Stimulated activated CD4-positive, alpha-beta T cell treated with anti-CD3 and anti-CD28 coated beads, Interleukin-4, amount 100 ng/mL, for 4 hours (primary cell): ENCODE measurements around the gene GALNT7.

Experiments
- DNase-seq, 2 experiments: peaks; one replicate each; pipeline ENCODE4 v3.0.0-alpha.2; 2020

GALNT7 gene

DNA sequence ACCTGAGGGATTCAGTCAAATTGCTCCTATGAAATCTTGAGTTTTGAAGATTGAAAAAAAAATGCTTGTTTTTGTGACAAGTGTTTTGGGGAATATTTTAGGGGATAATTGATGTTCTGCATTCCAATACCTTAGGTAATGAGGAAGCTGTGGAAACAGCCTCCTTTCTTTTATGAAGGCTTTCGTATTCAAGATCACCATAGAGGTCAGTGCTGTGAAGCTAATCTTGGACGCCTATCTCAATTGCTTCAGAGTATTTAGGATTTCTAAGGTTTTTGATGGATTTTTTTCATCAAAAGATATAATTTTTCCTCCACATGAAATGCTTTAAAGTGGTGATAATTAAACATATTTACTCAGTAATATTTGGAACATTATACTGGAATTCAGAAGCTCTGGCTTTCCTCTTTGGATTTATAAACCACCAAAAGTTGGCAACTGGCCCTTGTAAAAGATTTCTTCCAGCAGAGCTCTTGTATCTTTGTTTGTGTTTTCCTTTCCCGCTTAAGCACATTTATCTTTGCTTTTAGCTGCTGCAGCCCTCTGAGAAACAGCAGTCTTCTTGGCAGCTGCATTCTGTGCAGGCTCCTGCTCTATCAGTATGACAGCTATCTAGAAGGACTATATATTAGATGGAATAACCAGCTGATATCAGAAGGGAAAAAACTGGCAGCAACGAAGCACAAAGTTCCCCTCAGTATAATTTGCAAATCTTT is 101.9 kb downstream of the GALNT7 start:
- DNase-seq, result no peak

DNA sequence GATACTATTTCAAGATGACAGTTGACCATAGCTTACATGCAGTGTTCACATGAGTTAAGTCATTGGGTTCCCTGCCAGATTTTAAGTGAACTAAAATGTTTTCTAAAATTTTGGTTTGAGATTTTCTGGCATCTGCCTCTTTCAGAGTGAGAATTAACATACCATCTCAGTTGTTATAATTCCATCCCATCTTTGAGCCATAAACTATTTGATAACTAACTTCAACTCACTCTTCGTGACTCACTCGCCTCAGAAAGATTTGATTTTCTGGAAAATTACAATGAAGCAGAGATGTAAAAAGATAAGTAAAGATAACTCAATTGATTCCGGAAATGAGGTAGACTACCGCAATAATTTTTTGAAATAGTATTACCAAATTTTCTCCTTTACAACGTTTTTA is 103.7 kb downstream of the GALNT7 start:
- no peak for DNase-seq

- no peak for DNase-seq
Observed at GRCh38 chr4:173272996-173273395, 104.4 kb downstream of the GALNT7 start.

- no peak for DNase-seq
Observed at GRCh38 chr4:173273941-173274340, 105.3 kb downstream of the GALNT7 start.

DNA sequence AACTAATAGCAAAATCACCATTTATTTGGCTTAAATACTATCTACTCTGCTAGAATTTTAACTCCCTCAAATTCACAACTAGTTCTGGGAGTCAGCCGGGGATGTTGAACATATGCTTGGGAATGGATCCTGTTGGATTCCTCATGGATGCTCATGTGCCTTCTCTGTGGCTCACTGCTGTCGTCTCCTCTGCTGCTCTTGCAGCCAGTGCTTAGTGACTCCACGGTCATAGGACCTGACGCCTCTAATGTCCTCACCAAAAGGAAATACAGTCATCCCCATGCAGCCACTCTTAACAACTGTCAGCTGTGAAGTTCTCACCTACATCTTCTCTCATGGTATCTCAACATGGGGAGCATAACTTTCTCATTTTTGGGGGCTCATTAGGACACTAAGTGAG is 106.1 kb downstream of the GALNT7 start:
- no peak for DNase-seq

GRCh38 chr4:173275150-173275549 is 106.5 kb downstream of the GALNT7 start:
- no peak for DNase-seq

GRCh38 chr4:173277340-173277739 is 108.7 kb downstream of the GALNT7 start:
- no peak for DNase-seq

- DNase-seq, result no peak
Observed at GRCh38 chr4:173280998-173281397, 112.4 kb downstream of the GALNT7 start.

- no peak for DNase-seq
Observed at GRCh38 chr4:173281406-173282255, 113.0 kb downstream of the GALNT7 start.

DNA sequence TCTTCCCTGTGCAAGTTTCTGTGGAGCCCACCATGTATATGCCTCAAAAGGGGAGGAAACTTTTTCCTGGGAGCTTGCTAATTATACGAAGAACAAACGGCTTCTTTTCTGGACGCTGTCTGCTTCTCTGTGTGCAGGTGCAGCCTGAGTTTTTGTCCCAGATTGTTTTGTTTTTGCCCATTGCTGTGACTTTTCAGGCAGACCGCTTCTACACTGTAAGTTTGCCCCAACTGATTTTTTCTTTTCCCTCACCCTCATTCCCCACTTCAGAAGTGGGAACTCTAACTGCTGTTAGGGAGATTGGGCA is 113.6 kb downstream of the GALNT7 start:
- no peak for DNase-seq

DNA sequence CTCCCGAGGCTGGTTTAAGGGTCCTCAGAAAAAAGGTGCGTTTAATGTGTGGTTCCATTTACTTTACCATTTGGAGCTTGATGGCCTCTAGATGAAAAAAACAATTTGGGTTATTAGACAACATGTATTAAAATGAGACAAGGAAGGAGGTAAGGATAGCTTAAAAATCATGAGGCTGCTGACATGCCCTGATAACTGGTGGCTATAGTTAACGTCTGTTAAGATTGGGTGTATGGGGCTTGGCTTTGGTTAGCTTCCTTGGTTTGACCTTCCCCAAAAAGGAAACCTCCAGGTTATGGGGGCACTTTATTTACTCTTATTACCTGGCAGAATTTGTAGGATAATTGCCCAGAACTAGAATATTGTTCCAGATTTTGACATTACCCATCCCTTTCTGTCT is 114.0 kb downstream of the GALNT7 start:
- no peak for DNase-seq

- no peak for DNase-seq
Observed at GRCh38 chr4:173284463-173284862, 115.9 kb downstream of the GALNT7 start.

DNA sequence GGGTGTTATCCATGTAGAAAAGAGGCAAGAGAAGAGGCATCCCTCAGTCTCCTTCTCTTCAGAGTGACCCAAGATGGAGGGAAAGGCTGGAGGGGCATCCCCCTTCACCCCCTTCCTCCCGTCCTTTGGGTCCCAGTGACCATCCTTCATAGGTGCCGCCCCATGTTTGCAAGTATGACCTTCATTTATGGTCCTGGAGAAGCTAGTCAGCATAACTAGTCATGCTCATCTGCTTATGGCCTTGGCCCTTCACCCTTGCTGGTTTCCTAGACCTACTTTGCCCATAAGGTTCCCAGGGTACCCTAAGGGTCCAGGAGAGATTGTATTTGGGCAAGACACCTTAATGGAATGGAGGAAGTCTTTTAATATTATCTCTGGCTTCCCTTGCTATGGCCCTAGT is 118.9 kb downstream of the GALNT7 start:
- no peak for DNase-seq

DNA sequence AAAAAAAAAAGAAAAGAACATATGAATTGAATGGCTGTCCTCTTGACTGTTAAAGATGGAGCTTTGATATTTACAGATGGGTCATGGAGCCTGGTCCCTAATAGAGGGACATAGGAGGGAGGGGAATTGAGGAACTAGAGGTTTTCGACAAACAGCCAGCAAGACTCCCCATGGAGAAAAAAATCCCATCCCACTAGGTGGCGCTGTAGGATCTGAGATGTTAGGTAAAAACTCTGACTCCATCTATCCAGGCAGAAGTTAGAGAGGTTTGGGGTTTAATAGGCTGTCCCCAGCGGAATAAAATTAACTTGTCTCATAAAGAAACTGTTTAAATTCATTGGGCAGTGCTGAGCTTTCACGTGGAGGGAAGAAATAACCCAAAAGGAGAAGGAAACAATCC is 119.7 kb downstream of the GALNT7 start:
- DNase-seq, result peak; percentile 50 to 67

DNA sequence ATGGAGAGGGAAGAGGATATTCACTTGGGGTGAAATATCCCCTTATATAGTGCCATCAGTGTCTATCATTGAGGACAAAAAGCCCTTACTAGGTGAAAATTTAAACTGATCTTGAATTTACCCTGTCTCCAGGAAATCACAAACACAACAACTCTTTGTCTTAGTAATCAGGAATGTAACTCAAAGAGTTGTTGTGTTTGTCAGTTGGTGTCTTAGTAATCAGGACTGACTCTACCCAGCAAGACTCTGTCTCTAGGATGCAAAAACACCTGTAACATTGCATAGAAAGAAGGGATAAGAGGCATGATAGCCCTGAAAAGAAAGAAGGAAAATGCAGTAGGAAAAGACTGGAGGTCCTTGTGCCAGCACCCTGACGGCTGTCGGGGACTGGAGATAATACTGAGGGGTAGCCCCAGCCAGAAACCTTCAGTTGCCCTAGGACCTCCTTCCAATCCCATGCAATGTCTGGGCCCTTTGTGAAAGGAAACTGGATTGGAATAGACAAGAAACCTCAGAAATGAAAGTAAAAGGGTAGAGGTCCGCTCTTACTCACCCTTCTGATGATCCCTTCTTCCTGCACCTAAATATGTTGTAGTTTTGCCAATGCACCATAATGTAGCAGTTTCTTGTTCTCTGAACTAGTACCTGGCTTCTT is 120.2 kb downstream of the GALNT7 start:
- DNase-seq, result no peak

GRCh38 chr4:173289353-173289727 is 120.7 kb downstream of the GALNT7 start:
- DNase-seq, result no peak

DNA sequence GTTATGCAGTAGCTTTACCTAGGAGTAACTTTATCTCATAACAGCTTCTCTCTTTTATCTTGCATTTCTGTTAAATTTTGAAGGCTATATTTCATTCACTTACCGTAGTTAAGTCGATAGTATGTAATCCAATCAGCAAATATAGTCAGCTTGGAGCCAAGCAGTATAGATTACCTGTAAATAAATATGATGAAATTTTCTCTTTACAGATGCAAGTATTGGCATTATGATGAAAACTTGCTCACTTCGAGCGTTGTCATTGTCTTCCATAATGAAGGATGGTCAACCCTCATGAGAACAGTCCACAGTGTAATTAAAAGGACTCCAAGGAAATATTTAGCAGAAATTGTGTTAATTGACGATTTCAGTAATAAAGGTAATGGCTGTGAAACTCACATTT is 123.3 kb downstream of the GALNT7 start:
- no peak for DNase-seq

GRCh38 chr4:173293663-173294062 is 125.1 kb downstream of the GALNT7 start:
- no peak for DNase-seq

DNA sequence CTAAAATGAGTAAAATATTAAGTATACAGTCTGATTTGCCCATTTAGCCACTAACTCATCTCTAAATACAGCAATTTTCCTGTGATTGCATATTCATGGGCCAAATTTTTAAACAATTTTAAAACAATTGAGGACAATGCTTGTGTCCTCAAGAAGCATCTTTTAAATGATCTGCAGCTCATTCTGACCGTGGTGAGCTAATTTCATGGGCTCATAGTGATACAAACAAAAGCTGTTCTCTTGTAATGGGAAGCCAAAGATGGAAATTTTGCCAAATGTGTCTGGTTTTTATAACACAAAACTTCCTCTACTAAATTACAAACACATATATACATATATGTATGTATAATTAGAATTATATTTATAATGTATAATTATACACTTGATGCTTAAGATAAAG is 125.8 kb downstream of the GALNT7 start:
- DNase-seq, result no peak

DNA sequence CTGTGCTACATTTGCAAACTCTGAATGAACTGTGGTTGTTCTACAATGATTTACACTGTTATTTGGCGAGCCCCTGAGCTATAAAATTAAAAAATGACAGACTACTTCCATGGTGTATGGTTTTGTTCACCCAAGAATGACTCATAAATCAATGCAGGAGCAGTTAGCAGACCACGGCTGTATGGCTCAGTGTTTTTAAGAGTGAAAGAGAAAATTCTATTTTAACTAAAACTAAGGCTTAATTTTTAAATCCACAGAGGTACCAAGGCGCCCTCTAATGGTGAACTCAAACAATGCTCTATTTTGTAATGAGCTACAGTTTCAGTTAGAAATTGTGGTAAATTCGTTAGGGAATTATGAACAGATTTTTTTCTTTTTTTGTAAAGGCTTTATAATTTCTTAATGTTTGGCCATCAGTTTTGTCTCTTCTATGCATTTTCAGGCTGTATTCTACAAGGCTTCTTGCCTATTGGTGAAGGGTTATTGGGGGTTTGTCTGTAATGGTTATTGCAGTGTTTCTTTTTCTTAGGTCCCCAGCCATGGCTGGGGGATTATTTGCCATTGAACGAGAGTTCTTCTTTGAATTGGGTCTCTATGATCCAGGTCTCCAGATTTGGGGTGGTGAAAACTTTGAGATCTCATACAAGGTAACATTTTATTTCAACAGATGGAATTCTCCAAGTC is 133.0 kb downstream of the GALNT7 start:
- no peak for DNase-seq

DNA sequence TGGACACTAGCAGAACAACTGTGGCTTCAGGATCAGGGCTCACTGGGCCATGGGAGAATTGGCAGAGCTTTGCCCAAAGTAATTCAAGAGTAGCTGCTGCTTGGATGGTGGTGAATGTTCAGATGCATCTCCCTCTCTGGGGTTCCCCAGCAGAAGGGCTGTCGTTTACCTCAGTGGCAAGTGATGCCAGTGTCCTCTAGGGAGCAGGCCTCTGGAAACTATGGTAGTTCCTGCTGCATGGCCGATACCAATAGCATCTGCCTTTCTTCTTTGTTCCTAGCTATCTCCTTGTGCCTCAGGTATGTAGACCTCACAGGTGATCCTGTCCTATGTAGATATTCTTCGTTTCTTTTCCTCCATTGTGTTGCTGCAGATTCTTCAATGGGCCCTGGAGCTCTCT is 139.2 kb downstream of the GALNT7 start:
- no peak for DNase-seq

DNA sequence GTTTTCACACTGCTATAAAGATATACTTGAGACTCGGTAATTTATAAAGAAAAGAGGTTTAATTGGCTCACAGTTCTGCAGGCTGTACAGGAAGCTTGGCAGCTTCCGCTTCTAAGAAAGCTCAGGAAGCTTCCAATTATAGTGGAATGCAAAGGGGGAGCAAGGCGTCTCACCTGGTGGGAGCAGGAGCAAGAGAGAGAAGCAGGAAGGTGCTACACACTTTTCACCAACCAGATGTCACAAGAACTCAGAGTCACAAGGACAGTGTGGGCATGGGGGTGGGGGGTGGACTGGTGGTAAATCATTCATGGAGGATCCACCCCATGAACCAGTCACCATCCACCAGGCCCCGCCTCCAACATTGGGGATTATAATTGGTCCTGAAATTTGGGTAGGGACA is 142.8 kb downstream of the GALNT7 start:
- no peak for DNase-seq

DNA sequence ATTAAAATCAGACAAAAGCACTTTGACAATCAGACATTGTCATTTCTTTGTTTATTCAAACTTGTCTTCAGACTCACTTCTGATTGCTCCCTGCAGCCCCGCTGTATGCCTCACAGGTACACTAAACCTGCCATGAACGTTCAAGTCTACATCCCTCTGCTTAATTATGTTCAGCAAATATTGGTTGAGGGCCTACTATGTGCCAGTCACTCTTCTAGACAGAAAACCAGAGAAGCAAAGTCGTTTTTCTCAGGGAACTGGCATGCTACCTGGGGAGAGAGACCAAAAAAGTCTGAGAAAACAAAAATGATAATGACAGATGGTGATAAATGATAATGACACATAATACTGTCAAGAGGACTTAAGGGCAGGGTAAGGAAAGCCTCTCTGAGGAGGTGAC is 146.1 kb downstream of the GALNT7 start:
- no peak for DNase-seq

DNA sequence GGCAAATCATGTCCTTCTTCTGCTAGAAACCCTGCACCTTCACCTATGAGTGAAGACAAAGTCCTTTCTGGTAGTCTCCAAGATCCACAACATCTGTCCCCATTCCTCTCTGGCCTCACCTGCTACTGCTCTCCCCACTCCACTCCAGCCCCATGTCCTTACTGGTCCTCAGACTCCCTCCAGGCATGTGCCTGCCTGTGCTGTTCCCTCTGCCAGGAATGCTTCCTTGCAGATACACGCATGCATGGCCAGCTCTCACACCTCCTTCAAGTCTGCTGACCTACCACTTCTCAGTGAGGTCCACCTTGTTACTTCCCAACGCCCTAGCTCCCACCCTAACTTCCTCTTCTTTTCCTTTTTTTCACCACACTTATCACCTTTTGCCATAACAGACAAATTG is 147.4 kb downstream of the GALNT7 start:
- DNase-seq, result no peak
